Vagina (tissue), 2 donors: ENCODE data around the gene RPL27A. TPM values are rescaled to one million over a fixed set of nuclear protein-coding genes. Genes with fewer than 3 reads are reported as not detected.

Experiments
- DNase-seq, 2 donors: peaks; one replicate each; pipeline ENCODE4 v3.0.0-alpha.2; 2017; ENCODE audit errors: extremely low spot score in 2 of 2
- H3K27ac ChIP-seq: fragments of 200-600 bp; sonication (generic); one replicate; pipeline ENCODE4 v1.5.1; 2019
- H3K27me3 ChIP-seq: fragments of 200-600 bp; sonication (generic); one replicate; pipeline ENCODE4 v1.5.1; 2019
- H3K36me3 ChIP-seq, 2 donors: fragments of 200-600 bp; sonication (generic); one replicate each; pipeline ENCODE4 v1.5.1; 2017 to 2019
- H3K4me1 ChIP-seq: fragments of 200-600 bp; sonication (generic); one replicate; pipeline ENCODE4 v1.5.1; 2019
- H3K4me3 ChIP-seq, 2 donors: fragments of 200-600 bp; sonication (generic); 1 replicate in 1 of 2; 2 replicates in 1 of 2; pipeline ENCODE4 v1.5.1; 2016 to 2019
- H3K9me3 ChIP-seq: fragments of 200-600 bp; sonication (generic); one replicate; pipeline ENCODE4 v1.5.1; 2019
- POLR2A ChIP-seq, 2 donors: fragments of 450-650 bp; IDR thresholded peaks; one replicate each; pipeline ENCODE4 v1.6.1; 2017; ENCODE audit warnings: antibody characterized with exemption in 2 of 2, mild to moderate bottlenecking in 2 of 2, moderate library complexity in 2 of 2
- POLR2AphosphoS5 ChIP-seq, 2 donors: sonication (generic); formaldehyde crosslinking; IDR thresholded peaks; one replicate each; pipeline ENCODE4 v1.9.0; 2017; ENCODE audit warnings: antibody characterized with exemption in 2 of 2, mild to moderate bottlenecking in 2 of 2, low read depth in 1 of 2; ENCODE audit not compliant: insufficient read depth in 1 of 2
- intact Hi-C: fragments of 100-400 bp; cut with DNase I; formaldehyde crosslinking; loops from one replicate; pipeline ENCODE4 v1.15.1; 2023
- small RNA-seq: library from RNA; depleted of rRNA; stranded (forward); fragments of <200 nt; gene quantifications from one replicate; pipeline ENCODE3, GENCODE V24; 2016
- total RNA-seq: library from RNA; depleted of rRNA; stranded (reverse); fragments of >200 nt; gene quantifications from one replicate; pipeline ENCODE4 v1.2.3, GENCODE V29; 2016
- TF ChIP-seq, protein P1 (sequence below), 3 experiments: fragments of 450-650 bp in 2 of 3; fragments of 200-600 bp in 1 of 3; sonication (generic) in 1 of 3; IDR thresholded peaks; one replicate each; pipeline ENCODE4 v1.5.1; 2017 to 2019; ENCODE audit warnings: antibody characterized with exemption in 3 of 3, mild to moderate bottlenecking in 2 of 3, moderate library complexity in 2 of 3

The RPL27A gene
- total RNA-seq, 1 donor from 2014 or later, result 1,279 TPM

DNA sequence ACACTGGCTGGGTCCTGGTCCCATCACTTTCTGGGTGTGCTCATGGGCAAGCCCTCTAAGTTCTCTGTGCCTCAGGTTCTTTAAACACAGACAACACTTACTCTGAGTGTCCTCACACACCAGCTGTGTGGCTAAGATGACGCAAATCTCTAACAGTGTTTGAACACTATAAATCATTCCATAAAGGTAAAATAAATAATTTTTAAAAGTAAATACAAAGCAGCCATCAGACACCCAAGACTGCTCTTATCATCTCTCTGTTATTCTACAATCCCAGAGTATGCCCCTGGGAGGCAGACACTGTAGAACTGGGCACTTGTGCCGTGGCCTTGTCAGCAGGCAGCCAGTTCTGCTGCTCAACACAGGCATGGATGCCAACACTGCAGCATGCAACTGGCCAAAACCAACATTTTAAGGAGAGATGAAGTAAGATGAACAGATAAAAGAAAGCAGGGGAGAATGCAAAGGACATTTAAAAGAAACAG, 56.8 kb downstream of the RPL27A start:
- Histone ChIP-seq H3K9me3 (no peaks in the 10 kb centered on the region), H3K4me1 (peaks cover 27% of the 10 kb centered on the region), H3K27ac (no peak overlapping the region), H3K36me3 (no peaks in the 10 kb centered on the region), H3K27me3 (no peaks in the 10 kb centered on the region), H3K4me3 (no peak overlapping the region)
- intact Hi-C loops, result no loop called here
- DNase-seq, result no peak
- TF ChIP-seq POLR2A (IDR thresholded peaks at IDR 0.05) (no peak), POLR2AphosphoS5 (IDR thresholded peaks at IDR 0.05; ENCODE audit: insufficient read depth in 1 of 2, low read depth in 1 of 2) (no peak)
- TF ChIP-seq, protein P1, sequence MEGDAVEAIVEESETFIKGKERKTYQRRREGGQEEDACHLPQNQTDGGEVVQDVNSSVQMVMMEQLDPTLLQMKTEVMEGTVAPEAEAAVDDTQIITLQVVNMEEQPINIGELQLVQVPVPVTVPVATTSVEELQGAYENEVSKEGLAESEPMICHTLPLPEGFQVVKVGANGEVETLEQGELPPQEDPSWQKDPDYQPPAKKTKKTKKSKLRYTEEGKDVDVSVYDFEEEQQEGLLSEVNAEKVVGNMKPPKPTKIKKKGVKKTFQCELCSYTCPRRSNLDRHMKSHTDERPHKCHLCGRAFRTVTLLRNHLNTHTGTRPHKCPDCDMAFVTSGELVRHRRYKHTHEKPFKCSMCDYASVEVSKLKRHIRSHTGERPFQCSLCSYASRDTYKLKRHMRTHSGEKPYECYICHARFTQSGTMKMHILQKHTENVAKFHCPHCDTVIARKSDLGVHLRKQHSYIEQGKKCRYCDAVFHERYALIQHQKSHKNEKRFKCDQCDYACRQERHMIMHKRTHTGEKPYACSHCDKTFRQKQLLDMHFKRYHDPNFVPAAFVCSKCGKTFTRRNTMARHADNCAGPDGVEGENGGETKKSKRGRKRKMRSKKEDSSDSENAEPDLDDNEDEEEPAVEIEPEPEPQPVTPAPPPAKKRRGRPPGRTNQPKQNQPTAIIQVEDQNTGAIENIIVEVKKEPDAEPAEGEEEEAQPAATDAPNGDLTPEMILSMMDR (IDR thresholded peaks at IDR 0.05), result no peak

Small RNA genes within 50 kb of the gene (small RNA-seq; reads per million reads assigned to genes)
- not detected for gene SNORA3A
- gene SNORA3B, result 0.43 reads per million

Other genes starting within 250 kb of the RPL27A start
- gene STK33, start 88.6 kb upstream of the RPL27A start, total RNA-seq, result 11.5 TPM
- gene TRIM66, start 127 bp upstream of the RPL27A start, total RNA-seq, result 12.8 TPM
- 16.7 TPM for gene AKIP1, start 228.4 kb downstream of the RPL27A start, total RNA-seq